AG04449 (cell line): ENCODE results near the gene PPCS.

ENCODE experiments used
- CTCF ChIA-PET: fragments of 350-600 bp; formaldehyde crosslinking; extraction: SDS; loops from one replicate; lab custom pipeline; 2021; ENCODE audit warnings: antibody characterized with exemption; lab: Yijun Ruan, JAX
- POLR2A ChIA-PET: fragments of 400-600, 350-600 bp; formaldehyde crosslinking; extraction: SDS; loops from one replicate; lab custom pipeline; 2020; ENCODE audit warnings: antibody characterized with exemption, inconsistent platforms; lab: Yijun Ruan, JAX
- DNase-seq: peaks from one replicate; pipeline ENCODE4 v3.0.0-alpha.2; 2010; ENCODE audit warnings: low read depth, low spot score
- H3K4me3 ChIP-seq: 2 replicates; pipeline ENCODE4 v1.5.1; 2011; ENCODE audit warnings: low read depth, mild to moderate bottlenecking, control low read depth, low read length
- CTCF ChIP-seq: IDR thresholded peaks from one replicate; pipeline ENCODE4 v1.5.1; 2011; ENCODE audit warnings: mild to moderate bottlenecking, moderate library complexity, low read length, control low read depth, inconsistent platforms; ENCODE audit not compliant: insufficient read depth; ENCODE audit errors: missing control alignments

The PPCS gene

GRCh38 chr1:42429603-42430002, 26.7 kb upstream of the PPCS start:
- H3K4me3 ChIP-seq: no peak overlapping the region
- no peak for TF ChIP-seq CTCF
- DNase-seq: no peak
- ChIA-PET POLR2A (interaction anchor here (0.5 kb wide), 1 partner anchor 578 kb away, joined by 5 read pairs; no protein-coding TSS in a partner anchor), CTCF (no interaction called here)

- TF ChIP-seq CTCF: no peak
- ChIA-PET CTCF (interaction anchor here (1.5 kb wide), 1 partner anchor 10 kb away, joined by 3 read pairs; no protein-coding TSS in a partner anchor), POLR2A (interaction anchor here (0.5 kb wide), 1 partner anchor 579 kb away, joined by 5 read pairs; no protein-coding TSS in a partner anchor)
- H3K4me3 ChIP-seq: no peak overlapping the region
- DNase-seq: no peak
Measured at GRCh38 chr1:42430286-42431135, 25.8 kb upstream of the PPCS start.

GRCh38 chr1:42431514-42431913, 24.8 kb upstream of the PPCS start:
- DNase-seq: no peak
- ChIA-PET POLR2A (no interaction called here), CTCF (interaction anchor here (1.5 kb wide), 1 partner anchor 9 kb away, joined by 3 read pairs; no protein-coding TSS in a partner anchor)
- H3K4me3 ChIP-seq: no peak overlapping the region
- no peak for TF ChIP-seq CTCF

GRCh38 chr1:42432714-42433113, 23.6 kb upstream of the PPCS start:
- CTCF ChIA-PET: no interaction called here
- POLR2A ChIA-PET: no interaction called here
- TF ChIP-seq CTCF: no peak
- no peak for DNase-seq
- H3K4me3 ChIP-seq: no peak overlapping the region

DNA sequence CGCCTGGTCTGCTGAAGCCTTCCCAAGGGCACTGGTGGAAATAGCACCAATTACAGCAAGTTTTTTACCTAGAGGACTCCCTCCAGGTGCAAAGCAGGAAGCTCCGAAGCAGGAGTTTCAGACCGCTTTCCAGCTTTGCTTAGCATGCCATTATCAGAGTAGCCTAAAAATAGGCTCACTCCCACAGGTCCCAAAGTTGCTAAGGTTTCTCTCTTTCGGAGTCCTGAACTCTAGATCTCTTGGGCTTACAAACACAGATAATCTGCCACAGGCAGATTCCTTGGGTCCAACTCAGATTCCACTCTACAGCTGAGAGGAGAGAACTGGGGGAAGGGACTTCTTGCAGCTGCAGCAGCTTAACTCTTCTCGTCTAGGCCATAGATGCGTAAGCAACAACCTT, 23.0 kb upstream of the PPCS start:
- no peak for DNase-seq
- no peak overlapping the region for H3K4me3 ChIP-seq
- no peak for TF ChIP-seq CTCF
- ChIA-PET CTCF (interaction anchor here (1.1 kb wide), 1 partner anchor 11 kb away, joined by 3 read pairs; no protein-coding TSS in a partner anchor), POLR2A (no interaction called here)

- TF ChIP-seq CTCF: no peak
- ChIA-PET POLR2A (no interaction called here), CTCF (interaction anchor here (1.1 kb wide), 1 partner anchor 12 kb away, joined by 3 read pairs; no protein-coding TSS in a partner anchor)
- no peak overlapping the region for H3K4me3 ChIP-seq
- no peak for DNase-seq
Measured at GRCh38 chr1:42434340-42434739, 22.0 kb upstream of the PPCS start.
